Measurements from ENCODE around the gene PLG.

GRCh38 chr6:160661216-160661615, 40.8 kb upstream of the PLG start:
- TF ChIP-seq CTCF (IDR thresholded peaks at IDR 0.05), result no peak
- TF ChIP-seq POLR2A (IDR thresholded peaks at IDR 0.05), result no peak
